Stimulated activated CD8-positive, alpha-beta memory T cell treated with anti-CD3 and anti-CD28 coated beads, Interleukin-2, amount 100 ng/mL, for 48 hours (primary cell): ENCODE data around the gene SLC4A7.
A peak's percentile ranks its signal among the peaks of the same experiment; 100 is the strongest.
"Not testable (repeated sequence)": the region's sequence is repeated elsewhere in the genome, so short reads cannot be mapped to it uniquely, and the experiment has no call there.

Experiments used
- DNase-seq, 2 donors: peaks; one replicate each; pipeline ENCODE4 v3.0.0-alpha.2; 2020; ENCODE audit warnings: low read depth in 2 of 2

The SLC4A7 gene

DNA sequence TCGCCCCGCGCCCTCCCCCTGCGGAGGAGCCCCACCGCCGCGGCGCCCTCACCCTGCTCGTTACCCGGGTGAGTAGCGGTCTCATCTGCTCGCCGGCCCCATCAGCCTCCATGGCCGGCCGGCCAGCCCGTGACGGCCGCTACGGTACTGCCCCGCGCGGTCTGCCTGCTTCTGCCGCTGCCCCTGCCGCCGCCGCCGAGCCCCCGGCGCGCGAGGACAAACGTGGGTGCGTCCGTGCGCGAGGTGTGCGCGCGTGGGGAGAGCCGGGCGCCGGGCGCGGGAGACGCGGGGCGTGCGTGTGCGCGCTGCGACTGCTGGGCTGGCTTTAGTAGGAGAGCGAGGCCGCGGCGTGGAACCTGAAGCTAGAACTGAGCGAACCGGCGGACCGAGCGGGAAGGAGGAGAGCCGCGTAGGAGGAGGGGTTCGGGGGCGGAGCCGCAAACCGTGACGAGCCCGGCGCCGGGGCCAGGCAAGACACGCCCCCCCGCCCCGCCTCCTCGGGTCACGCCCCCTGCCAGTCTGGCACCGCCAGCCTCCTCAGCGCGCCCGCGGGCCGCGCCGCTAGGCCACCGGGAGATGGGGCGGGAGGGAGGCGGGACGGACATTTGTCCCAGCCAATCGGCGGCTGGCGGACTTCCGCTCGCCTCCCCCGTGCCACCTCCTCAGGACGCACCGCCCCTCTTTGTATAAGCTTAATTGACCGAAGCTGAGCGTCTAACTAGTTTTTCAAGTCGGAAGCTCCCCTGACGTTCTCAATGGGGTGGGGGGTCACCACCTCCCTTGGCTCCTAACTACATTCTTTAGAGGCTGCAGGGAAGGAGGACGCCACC lies at the start of gene SLC4A7:
Gene SLC4A7, minus strand, starts transcription at position 370 of the 830 bp plus-strand sequence. Its CDS starts 258 bp downstream, at position 112.
- DNase-seq, result peak; percentile 98 to 100

DNA sequence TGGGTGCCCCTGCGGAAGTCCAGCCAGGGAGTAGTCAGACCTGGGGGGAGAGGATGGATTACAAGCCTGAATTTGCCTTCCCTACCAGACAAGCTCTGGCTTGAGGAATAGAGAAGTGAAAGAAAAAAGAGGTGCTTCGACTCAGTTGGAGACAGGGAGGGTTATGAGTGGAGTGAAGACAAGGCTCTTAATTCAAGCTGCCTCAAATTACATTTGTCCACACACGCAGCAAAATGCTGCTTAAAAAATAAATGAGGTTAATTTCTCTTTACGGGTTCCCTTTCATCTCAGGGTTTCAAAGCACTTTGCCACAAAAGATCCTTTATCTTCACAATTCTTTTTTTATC lies 49.0 kb upstream of the SLC4A7 start:
- DNase-seq, result no peak

DNA sequence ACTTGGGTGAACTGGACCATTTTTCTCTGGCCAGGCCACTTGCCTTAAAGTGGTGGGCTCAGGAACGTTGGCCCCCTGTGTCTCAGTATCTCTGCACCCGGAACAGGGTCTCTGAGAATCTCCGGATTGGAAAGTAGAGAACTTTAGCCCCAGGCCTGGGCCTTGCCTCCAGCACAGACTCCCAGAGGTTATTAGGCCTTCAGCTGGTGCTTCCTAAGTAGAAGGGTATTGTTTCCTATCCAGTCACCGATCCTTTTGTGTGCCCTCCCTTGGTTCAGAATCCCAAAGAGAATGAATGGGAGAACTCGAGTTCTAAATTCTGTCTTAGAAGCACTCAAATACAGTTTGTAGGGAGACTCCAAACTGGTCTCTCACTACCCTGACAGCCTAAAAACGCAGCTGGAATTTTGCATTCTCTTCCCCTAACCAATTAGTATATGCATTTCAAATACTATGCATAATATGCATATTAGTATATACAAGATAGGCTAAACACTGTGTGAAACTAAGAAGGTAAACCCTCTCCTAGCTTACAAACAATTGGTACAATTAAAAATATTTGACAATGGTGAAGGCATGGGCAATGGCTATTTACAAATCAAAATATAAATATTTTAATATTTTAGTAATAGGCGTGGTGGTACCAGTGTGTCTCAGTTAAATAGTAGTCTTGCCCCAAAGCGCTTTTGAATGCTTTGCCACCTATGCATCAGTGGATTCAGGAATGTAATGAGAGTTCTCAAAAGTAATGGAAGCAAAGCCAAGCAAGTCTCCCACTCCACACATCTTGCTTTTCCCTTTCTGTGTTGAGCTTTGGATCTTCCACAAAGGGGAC lies 48.5 kb upstream of the SLC4A7 start:
- DNase-seq, result no peak

- not testable (repeated sequence) for DNase-seq
Observed at GRCh38 chr3:27531193-27531751, 47.1 kb upstream of the SLC4A7 start.

DNA sequence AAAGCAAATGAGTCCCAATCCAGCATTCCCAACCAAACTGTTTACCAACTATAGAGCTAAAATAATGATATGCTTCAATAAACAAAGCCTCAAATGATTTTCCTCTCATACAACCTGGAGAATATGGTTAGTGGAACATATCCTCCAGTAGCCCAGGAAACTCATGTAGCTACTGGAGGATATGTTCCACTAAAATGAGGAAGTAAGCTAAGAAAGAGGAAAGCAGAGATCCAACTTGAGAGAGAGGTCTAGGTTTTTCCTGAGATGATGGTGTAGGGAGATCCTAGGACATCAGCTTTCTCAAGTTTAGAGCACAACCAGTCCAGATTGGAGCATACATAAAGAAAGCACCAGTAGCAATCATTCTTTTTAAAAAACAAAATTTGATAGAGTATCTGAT lies 44.6 kb upstream of the SLC4A7 start:
- DNase-seq, result no peak

DNA sequence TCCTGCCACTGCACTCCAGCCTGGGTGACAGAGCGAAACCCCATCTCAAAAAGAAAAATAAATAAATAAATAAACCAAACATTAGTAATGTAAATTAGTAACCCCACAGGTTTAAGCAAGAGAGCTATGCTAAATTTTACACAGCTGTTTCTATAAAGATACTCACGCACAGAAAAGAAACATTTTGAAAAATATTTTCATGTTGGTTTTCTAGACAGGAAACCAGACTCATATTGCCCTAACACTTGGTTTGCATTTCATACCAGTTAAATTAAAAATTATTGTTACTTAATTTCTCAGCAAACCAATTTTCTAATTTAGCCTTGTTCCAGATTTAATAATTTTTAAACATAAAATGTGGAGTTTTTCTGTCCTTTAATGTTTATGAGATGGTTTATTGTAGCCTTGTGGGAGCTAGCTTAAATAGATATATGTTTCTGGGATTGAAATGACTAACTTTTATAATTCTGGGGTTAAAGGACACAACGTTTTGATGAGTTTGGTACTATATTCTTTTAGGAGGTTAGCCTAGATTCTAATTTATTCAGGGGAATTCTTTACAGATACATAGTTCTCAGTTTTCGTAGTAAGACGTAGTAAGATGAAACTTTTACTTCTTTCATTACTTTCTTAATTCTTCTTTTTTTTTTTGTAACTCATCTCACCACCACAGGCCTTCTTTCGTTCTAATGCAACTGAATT lies 42.6 kb upstream of the SLC4A7 start:
- no peak for DNase-seq

DNA sequence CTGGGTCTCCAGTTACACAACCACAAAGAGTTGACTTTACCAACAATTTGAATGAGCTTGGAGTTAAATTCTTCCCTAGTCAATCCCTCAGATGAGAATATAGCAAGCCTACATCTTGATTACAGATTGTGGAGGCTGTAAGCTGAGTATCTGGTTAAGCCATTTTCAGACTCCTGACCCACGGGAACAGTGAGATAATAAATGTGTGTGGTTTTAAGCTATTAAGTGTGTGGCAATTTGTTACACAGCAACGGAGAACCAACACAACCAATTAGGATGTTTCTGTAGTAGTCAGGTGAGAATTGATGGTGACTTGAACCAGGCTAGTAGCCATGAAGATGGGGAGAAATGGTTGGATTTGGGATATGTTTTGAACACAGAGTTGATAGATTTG lies 37.7 kb upstream of the SLC4A7 start:
- DNase-seq, result no peak

GRCh38 chr3:27521179-27521871 lies 37.1 kb upstream of the SLC4A7 start:
- no peak for DNase-seq

GRCh38 chr3:27511724-27512422 lies 27.7 kb upstream of the SLC4A7 start:
- DNase-seq, result no peak

GRCh38 chr3:27509376-27509775 lies 25.2 kb upstream of the SLC4A7 start:
- DNase-seq, result no peak

GRCh38 chr3:27508424-27508823 lies 24.2 kb upstream of the SLC4A7 start:
- DNase-seq, result no peak

DNA sequence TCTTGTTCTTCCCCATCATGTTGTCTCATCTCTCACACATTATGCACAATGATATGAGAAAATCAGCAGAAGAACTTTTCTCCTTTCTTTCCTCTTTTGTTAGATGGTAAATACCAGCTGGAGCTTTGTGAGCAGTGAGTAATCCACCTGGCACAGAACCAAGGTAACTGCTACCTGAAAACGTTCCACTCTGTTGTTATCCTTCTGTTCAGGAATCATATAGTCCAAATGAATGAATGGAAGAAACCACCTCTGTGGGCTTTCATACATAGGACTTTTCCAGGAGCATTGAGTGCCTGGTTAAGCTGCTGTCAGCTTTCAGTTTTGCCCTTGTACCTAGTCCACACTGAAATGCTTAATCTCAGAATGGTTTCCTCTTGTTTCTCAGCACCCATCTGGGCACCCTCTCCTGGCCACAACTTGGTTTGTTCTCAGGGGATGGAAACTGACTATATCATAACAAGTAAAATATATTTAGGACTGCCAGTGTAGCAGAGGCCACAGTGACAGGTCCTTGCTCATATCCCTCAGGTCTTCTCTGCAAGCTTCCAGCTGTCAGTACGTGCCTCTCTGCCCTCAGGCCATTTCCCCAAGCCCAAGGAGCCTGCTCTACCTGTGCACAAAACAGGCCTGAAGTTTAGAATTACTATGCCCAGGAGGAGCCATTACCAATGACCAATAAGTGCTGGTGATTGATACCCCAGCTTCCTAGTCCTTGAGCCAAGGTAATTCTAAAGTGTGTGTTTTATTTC lies 23.5 kb upstream of the SLC4A7 start:
- DNase-seq, result no peak

DNA sequence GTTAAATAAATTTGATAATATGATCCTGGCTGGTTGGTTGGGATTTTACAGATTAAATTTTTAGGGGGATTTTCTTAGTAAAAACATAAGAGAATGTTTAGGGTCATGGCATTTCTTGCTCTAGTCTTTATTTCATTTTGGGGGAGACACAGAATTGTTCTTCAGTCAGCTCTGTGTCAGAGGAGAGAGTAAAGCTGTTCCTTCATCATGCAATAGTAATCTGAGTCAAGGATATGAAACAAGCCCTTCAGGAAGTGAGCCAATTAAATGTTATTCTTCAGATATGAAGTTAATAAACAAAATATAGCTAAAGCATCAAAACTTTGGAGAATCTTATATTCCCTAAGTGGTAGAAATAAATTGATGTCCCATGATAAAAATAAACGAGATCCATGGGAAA lies 22.9 kb upstream of the SLC4A7 start:
- DNase-seq, result no peak

- no peak for DNase-seq
Observed at GRCh38 chr3:27504749-27505148, 20.6 kb upstream of the SLC4A7 start.

DNA sequence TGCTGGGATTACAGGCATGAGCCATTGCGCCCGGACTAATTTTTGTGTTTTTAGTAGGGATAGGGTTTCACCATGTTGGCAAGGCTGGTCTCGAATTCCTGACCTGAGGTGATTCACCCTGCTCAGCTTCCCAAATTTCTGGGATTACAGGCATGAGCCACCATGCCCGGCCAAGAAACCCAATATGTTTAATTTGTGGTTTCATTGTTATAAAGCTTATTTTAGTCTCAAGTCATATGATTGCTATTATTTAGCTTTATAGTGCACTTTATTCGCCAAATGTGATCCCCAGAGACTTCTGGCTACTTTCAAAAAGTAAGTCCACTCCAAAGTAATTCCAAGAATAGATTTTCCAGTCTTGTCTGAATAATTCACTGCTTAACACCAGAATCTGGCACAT lies 19.3 kb upstream of the SLC4A7 start:
- DNase-seq, result no peak

DNA sequence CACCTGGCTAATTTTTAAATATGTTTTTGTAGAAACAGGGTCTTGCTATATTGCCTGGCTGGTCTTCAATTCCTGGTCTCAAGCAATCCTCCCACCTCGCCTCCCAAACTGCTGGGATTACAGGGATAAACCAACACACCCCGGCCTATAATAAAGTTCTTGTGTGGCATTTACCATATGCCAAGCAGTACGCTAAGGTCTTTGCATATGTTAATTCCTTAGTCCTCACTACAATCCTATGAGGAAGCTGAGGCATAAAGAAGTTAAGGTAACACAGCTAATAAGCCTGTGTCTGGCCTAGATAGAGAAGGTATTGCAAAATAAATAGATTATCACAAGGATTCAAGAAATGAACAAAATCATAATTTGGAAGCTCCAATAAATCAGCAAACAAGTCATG lies 17.6 kb upstream of the SLC4A7 start:
- no peak for DNase-seq

DNA sequence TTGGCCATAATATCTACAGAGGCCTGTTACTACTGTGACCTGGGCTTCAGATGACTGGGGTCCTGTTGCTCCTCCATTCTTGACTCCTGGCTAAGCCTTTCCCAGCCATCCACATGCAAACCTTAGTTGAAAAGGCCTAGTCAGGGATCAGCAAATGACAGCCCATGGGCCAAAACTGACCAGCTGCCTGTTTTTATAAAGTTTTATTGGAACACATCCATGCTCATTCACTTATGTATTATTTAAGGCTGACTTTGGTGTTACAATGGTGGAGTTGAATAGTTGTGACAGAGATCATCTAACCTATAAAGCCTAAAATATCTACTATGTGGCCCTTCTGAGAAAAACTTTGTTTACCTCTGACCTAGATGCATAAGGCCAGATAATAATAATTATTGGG lies 16.8 kb upstream of the SLC4A7 start:
- DNase-seq, result no peak

GRCh38 chr3:27500035-27500434 lies 15.9 kb upstream of the SLC4A7 start:
- DNase-seq, result no peak

- DNase-seq, result no peak
Observed at GRCh38 chr3:27494784-27495183, 10.6 kb upstream of the SLC4A7 start.

GRCh38 chr3:27488821-27489220 lies 4.6 kb upstream of the SLC4A7 start:
- no peak for DNase-seq
